ENCODE results near the gene BCAR3.

BCAR3 gene

GRCh38 chr1:93635614-93636543 lies 45.8 kb downstream of the BCAR3 start:
- peak; percentile 51 for DNase-seq

- DNase-seq = no peak
These were observed 48.3 kb downstream of the BCAR3 start for GRCh38 chr1:93633313-93633712.

DNA sequence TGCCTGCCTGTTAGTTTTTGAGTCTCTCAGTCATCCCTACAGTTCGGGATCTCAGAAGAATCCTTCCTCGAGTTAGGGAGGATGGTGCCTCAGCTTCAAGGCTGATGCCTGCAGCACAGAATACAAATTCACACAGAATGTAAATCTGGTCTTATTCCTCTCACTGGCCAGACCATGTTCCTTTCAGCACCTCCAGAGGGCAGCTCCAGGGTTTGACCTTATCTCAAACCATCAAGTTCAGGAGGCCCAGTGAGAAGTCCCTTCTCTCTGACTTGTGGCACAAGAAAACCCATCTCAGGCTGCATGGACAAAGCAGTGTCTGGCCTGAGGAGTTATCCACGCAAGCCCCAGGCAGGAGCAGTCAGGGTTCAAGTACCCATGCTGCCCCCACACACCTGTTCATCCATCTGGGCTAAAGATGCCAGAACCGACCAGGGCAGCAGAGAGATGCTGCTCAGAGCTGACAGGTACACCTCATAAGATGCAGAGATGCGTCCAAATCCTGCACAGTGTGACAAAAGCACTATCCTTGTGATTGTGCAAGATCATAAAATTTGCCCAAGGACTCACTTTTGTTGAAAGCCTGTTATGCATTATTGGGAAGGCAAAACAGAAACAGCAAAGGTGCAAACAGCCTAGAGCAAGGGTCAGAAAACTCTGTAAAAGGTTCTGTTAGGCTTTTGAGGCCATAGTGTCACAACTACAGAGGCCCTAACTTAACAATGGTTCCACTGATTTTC lies 49.8 kb downstream of the BCAR3 start:
- no peak for DNase-seq

DNA sequence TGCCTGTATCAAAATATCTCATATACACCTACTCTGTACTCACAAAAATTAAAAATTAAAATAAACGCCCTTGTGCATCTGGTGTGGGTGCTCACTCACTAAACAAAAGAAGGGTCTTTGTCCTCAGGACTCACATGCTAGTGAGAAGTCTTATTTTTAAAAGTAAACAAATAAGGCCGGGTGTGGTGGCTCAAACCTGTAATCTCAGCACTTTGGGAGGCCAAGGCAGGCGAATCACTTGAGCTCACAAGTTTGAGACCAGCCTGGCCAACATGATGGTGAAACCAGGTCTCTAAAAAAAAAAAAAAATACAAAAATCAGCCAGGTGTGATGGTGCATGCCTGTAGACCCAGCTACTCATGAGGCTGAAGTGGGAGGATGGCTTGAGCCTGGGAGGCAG lies 51.5 kb downstream of the BCAR3 start:
- no peak for DNase-seq

DNA sequence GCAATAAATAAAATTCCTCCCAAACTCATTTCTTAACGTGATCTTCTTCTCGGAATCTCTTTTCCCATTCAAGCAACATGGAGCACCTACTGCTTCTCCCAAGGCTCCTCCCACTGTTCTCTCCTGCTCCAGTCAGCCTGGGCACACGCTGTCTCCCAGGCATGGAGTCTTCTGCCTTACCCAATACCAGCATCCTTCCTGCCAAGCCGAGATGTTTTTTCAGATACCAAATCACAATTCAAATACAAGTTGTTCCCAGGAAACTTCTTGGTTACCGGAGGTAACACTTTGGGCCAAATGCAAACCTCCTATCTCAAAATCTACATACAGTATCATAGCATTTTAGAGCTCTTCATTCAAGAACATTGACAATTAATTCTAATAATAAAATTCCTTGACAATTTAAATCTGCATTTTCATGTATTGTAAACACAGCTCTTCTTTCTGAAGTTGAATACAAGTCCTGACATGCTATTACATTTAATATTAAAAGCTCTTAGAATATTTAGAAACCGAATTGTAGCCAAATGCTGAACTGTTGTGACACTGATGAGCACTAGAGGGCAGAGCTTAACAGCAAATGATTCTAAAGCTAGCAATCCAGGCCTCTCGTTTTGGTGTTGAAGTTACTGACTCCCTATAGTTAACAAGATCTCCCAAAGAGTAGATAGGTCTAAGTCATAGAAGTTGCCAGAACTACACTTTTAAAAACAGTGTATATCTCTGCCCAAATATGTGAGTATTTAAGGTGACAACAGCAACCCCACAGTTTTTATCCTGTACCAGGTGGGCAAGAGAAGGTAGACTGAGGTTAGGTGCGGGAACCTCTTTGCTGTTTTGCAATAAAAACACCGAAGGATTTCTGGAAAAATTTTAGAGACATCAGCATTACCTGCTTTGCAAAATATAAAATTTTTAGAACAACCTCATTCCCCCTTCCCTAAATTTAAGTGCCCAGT lies 52.3 kb downstream of the BCAR3 start:
- peak; percentile 75 for DNase-seq

DNA sequence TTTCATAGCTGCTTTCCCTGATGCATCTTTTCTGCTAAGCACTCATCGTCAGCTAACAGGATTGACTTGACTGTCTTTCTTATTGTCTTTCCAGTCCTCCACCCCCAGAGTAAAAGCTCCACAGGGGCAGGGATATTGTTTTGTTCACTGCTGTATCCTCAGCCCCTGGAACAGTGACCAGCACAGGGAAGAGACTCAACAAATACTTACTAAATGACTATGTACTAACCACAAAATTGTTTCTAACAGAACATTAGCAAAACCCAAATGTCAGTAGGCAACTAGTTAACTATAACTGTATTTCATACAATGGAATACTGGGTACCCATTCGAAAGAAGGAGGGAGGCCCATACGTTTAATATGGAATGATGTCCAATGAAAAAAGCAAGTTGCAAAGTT lies 53.0 kb downstream of the BCAR3 start:
- DNase-seq = peak; percentile 58

GRCh38 chr1:93625582-93626327 lies 55.9 kb downstream of the BCAR3 start:
- peak; percentile 94 for DNase-seq

- DNase-seq = peak; percentile 94
These were observed 57.8 kb downstream of the BCAR3 start for GRCh38 chr1:93623875-93624274.

- peak; percentile 69 for DNase-seq
These were observed 58.2 kb downstream of the BCAR3 start for GRCh38 chr1:93623436-93623835.

GRCh38 chr1:93621246-93621645 lies 60.4 kb downstream of the BCAR3 start:
- no peak for DNase-seq

GRCh38 chr1:93620841-93621210 lies 60.8 kb downstream of the BCAR3 start:
- DNase-seq = peak; percentile 73

- DNase-seq = peak; percentile 66
These were observed 61.3 kb downstream of the BCAR3 start for GRCh38 chr1:93620172-93620840.

GRCh38 chr1:93619507-93620171 lies 62.0 kb downstream of the BCAR3 start:
- no peak for DNase-seq

DNA sequence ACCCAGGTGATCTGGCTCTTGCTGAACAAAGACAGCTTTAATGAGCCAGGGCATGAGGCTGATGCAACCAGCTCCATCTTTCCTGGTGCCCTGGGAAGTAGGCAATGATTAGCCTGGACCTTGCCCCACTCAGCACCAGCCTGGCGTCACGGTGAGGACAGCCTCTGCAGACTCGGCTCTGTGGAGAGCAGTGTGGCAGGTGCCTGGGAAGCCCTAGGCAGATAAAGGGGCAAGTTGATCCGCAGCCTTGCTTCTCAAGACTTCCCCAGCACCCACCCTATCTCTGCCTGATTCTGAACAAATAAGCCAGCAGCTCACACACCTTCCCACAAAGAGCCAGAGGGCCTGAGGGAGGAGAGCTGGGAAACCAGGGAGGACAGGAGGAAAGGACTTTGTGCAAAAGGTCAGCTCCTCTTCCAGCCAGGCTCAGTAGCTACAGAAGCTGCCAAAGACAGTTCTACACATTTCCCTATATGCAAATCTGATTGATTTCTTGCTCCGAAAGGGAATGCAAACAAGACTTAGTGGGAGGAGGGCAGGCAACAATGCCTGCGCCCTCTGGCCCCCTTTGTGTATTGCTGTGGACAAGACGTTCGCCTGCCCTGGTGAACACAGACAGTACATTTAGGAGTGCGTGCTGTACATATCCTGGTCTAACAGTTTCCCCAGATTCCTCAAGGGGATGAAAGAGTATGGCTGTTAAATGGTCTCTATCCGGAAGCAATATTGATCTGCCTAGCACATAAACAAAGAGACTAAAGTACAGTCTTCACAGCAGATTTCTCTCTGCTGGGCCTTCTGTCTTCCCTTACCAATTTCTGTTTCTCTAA lies 63.8 kb downstream of the BCAR3 start:
- no peak for DNase-seq

DNA sequence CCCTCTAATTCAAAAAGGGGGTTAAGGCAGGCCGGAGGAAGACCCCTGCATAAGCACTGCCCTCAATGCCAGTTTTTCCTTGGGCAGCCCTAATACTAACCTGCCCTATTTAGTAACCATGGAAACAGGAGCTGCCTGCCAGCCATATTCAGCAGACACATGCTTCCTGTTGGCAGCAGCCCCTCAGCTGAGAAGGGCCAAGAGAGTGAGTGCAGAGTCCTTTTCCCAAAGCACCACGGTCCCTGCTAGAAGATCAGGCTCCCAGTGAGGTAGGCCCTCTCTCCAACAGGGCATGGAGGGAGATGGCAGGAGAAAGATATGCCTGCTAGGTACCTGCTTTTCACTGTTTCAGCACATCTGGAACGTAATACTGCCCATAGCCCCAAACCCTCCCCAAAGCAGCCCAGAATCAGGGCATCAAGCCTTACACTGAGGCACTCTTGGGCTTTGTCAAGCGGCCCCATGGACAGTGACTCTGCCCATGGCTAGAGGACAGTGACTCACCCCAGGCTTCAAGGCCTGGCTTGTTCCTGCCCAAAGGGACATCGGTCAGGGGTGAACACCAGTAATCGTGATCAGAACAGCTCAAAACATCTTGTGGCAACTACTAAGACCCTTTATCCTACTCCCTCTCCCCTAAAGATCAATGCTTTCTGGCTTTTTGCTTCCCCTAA lies 64.5 kb downstream of the BCAR3 start:
- peak; percentile 39 for DNase-seq

- DNase-seq = peak; percentile 43
These were observed 65.2 kb downstream of the BCAR3 start for GRCh38 chr1:93616221-93616995.

DNA sequence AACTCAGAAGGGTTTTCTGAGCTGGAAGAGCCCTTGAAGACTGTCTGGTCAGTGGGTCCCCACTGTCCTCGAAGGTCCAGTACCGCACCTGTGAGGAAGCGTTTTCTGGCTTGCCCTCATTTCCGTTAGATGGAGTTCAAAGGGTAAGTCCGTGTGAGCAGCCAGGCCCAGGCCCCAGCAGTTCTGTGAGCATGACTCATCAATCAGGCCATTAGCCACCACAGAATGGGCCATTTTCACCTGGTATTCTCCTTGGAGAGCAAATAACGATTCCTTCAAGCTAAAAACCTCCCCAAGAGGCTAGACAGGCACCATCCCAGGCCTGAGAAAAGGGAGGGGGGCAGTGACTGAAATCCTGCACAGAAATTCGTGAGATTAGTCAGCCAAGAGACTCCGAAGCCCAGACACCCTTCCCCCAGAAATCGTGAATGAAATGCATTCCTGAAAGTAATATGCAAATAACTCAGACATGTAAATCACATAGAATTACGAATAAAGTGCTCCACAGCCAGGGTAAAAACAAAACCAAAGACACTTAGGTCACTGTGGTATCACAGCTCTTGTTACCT lies 66.0 kb downstream of the BCAR3 start:
- DNase-seq = peak; percentile 95
